CD14-positive monocyte (primary cell): ENCODE measurements around the gene SEC63. TPM values are rescaled to one million over a fixed set of nuclear protein-coding genes. Genes with fewer than 3 reads are reported as not detected.
"Not testable (repeated sequence)": the region's sequence is repeated elsewhere in the genome, so short reads cannot be mapped to it uniquely, and the experiment has no call there.

Experiments used
- DNase-seq, 3 donors: peaks; one replicate each; pipeline ENCODE4 v3.0.0-alpha.2; 2011 to 2022
- H2AFZ ChIP-seq: 2 replicates; pipeline ENCODE4 v1.6.0; 2012; ENCODE audit warnings: mild to moderate bottlenecking, low read depth, low read length, inconsistent platforms; ENCODE audit not compliant: insufficient read depth, poor library complexity, severe bottlenecking
- H3K27ac ChIP-seq, 2 donors: 1 replicate in 1 of 2; 2 replicates in 1 of 2; pipeline ENCODE4 v1.5.1; 2012 to 2013; ENCODE audit warnings: low read length in 2 of 2, control low read depth in 1 of 2, inconsistent platforms in 1 of 2, low read depth in 1 of 2, mild to moderate bottlenecking in 1 of 2
- H3K27me3 ChIP-seq, 2 donors: one replicate each; pipeline versions ENCODE4 v1.6.0 to v1.6.1; 2011 to 2013; ENCODE audit warnings: low read length in 2 of 2; ENCODE audit not compliant: control insufficient read depth in 2 of 2, insufficient read depth in 2 of 2
- H3K36me3 ChIP-seq, 2 donors: replicated peaks in 1 of 2; 1 replicate in 1 of 2; 2 replicates in 1 of 2; pipeline versions ENCODE4 v1.5.1 to v1.6.1; 2012 to 2013; ENCODE audit warnings: low read length in 2 of 2, control low read depth in 1 of 2, inconsistent platforms in 1 of 2, mild to moderate bottlenecking in 1 of 2; ENCODE audit not compliant: insufficient read depth in 2 of 2, control insufficient read depth in 1 of 2
- H3K4me1 ChIP-seq, 2 donors: 1 replicate in 1 of 2; 2 replicates in 1 of 2; pipeline versions ENCODE4 v1.5.1 to v1.6.1; 2012 to 2013; ENCODE audit warnings: low read length in 2 of 2, control low read depth in 1 of 2, inconsistent platforms in 1 of 2, mild to moderate bottlenecking in 1 of 2, moderate library complexity in 1 of 2; ENCODE audit not compliant: insufficient read depth in 2 of 2, control insufficient read depth in 1 of 2
- H3K4me2 ChIP-seq: replicated peaks from 2 replicates; pipeline ENCODE3; 2012; ENCODE audit warnings: low read length, moderate library complexity, mild to moderate bottlenecking; ENCODE audit not compliant: poor library complexity, severe bottlenecking; ENCODE audit errors: extremely low read depth
- H3K4me3 ChIP-seq, 3 experiments: fragments of 200-600 bp in 1 of 3; sonication (generic) in 1 of 3; replicated peaks in 1 of 3; 1 replicate in 2 of 3; 2 replicates in 1 of 3; pipeline ENCODE4 v1.5.1; 2011 to 2013; ENCODE audit warnings: low read length in 3 of 3, mild to moderate bottlenecking in 3 of 3, control low read depth in 2 of 3, low read depth in 2 of 3, inconsistent platforms in 1 of 3, moderate library complexity in 1 of 3
- H3K79me2 ChIP-seq: 2 replicates; pipeline ENCODE4 v1.6.0; 2012; ENCODE audit warnings: mild to moderate bottlenecking, control low read depth, inconsistent platforms, low read length, moderate library complexity; ENCODE audit not compliant: insufficient read depth
- H3K9ac ChIP-seq: 2 replicates; pipeline ENCODE4 v1.6.0; 2017; ENCODE audit warnings: low read length, mild to moderate bottlenecking; ENCODE audit not compliant: insufficient read depth, poor library complexity, severe bottlenecking
- H3K9me3 ChIP-seq, 2 donors: replicated peaks in 1 of 2; 1 replicate in 1 of 2; 2 replicates in 1 of 2; pipeline versions ENCODE4 v1.5.1 to v1.6.1; 2012 to 2013; ENCODE audit warnings: low read length in 2 of 2, control low read depth in 1 of 2; ENCODE audit not compliant: control insufficient read depth in 1 of 2, insufficient read depth in 1 of 2
- H4K20me1 ChIP-seq: 2 replicates; pipeline ENCODE4 v1.6.0; 2012; ENCODE audit warnings: mild to moderate bottlenecking, low read length, control low read depth, moderate library complexity; ENCODE audit not compliant: insufficient read depth
- H3K27ac Mint-ChIP-seq, 7 donors: one replicate each; pipeline ENCODE4 v1.8.0; 2020; ENCODE audit warnings: mild to moderate bottlenecking in 7 of 7, mixed read lengths in 7 of 7, moderate library complexity in 6 of 7, inconsistent platforms in 2 of 7
- H3K27me3 Mint-ChIP-seq, 3 donors: one replicate each; pipeline ENCODE4 v1.8.0; 2021 to 2022; ENCODE audit warnings: low read depth in 3 of 3, mild to moderate bottlenecking in 3 of 3, mixed read lengths in 3 of 3, moderate library complexity in 3 of 3, inconsistent platforms in 1 of 3
- H3K36me3 Mint-ChIP-seq, 2 donors: one replicate each; pipeline ENCODE4 v1.8.0; 2020; ENCODE audit warnings: mixed read lengths in 2 of 2, inconsistent platforms in 1 of 2, mild to moderate bottlenecking in 1 of 2
- H3K4me1 Mint-ChIP-seq: one replicate; pipeline ENCODE4 v1.8.0; 2020; ENCODE audit warnings: mild to moderate bottlenecking, mixed read lengths
- H3K4me3 Mint-ChIP-seq, 2 donors: one replicate each; pipeline ENCODE4 v1.8.0; 2020; ENCODE audit warnings: mild to moderate bottlenecking in 2 of 2, mixed read lengths in 2 of 2, moderate library complexity in 1 of 2
- H3K9me3 Mint-ChIP-seq, 7 donors: one replicate each; pipeline ENCODE4 v1.8.0; 2020 to 2022; ENCODE audit warnings: mixed read lengths in 7 of 7, mild to moderate bottlenecking in 6 of 7, moderate library complexity in 6 of 7, inconsistent platforms in 2 of 7
- WGBS: methylation state at CpG from one replicate; pipeline ENCODE4 v1.1.5; 2013; ENCODE audit warnings: missing lambda C conversion rate; ENCODE audit not compliant: insufficient coverage; 5-methylcytosine and 5-hydroxymethylcytosine counted together
- intact Hi-C, 2 donors: fragments of 100-400 bp; cut with micrococcal nuclease; formaldehyde crosslinking; loops; one replicate each; pipeline versions ENCODE4 v1.15.0 to v1.15.1; 2023
- polyA plus RNA-seq, 3 donors: library from polyadenylated mRNA; depleted of rRNA in 1 of 3; unstranded in 2 of 3; stranded (reverse) in 1 of 3; fragments of 300-500 nt in 2 of 3; fragments of >200 nt in 1 of 3; fragmentation: Illumina TruSeq in 2 of 3; gene quantifications; 1 replicate in 2 of 3; 2 replicates in 1 of 3; pipeline ENCODE4 v1.2.3, GENCODE V29; 2012 to 2021
- TF ChIP-seq, protein P1 (sequence below): fragments of 200-600 bp; IDR thresholded peaks from one replicate; pipeline ENCODE4 v1.8.0; 2022; ENCODE audit warnings: antibody characterized with exemption, mild to moderate bottlenecking

The SEC63 gene
- polyA plus RNA-seq, 3 donors, result 12.0 to 33.7 (median 12.7) TPM

DNA sequence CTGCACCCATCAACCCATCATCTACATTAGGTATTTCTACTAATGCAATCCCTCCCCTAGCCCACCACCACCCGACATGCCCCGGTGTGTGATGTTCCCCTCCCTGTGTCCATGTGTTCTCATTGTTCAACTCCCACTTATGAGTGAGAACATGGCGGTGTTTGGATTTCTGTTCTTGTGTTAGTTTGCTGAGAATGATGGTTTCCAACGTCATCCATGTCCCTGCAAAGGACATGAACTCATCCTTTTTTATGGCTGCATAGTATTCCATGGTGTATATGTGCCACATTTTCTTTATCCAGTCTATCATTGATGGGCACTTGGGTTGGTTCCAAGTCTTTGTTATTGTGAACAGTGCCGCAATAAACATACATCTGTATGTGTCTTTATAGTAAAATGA, 72.1 kb downstream of the SEC63 start:
- H3K79me2 ChIP-seq, H3K27me3 ChIP-seq, H3K4me1 Mint-ChIP-seq, H3K9me3 ChIP-seq, H3K9ac ChIP-seq, H3K27ac ChIP-seq, H3K27ac Mint-ChIP-seq, H3K4me3 Mint-ChIP-seq, DNase-seq, H4K20me1 ChIP-seq, H3K4me1 ChIP-seq, H2AFZ ChIP-seq, H3K27me3 Mint-ChIP-seq, H3K4me3 ChIP-seq, H3K4me2 ChIP-seq, intact Hi-C loops: not testable (repeated sequence)
- Mint-ChIP-seq H3K9me3 (peaks cover 2 to 15% (median 6%) of the 10 kb centered on the region in 7 donors), H3K36me3 (peaks cover 41 to 49% of the 10 kb centered on the region in 2 donors)
- H3K36me3 ChIP-seq, result peaks cover 33 to 58% of the 10 kb centered on the region in 2 donors
- WGBS, result no CpG with 5 or more reads among the region's 5 CpGs

DNA sequence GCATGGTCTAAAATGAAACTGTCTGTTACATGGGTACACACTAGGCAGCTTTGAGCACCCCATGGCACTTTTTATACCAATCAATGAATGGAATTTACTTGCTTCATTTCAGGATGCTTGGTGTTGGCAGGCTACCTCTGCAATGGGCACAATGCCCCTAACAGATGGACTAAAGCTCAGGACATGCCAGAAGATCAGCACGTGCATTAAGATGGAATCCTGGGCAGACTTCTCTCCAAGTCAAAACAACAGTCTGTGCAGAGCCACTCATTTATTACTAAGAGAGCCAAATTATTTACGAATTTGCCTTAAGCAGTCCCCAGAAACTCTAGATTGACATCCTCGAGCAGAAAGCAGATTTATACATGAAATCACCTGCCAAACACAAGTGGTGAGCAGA, 78.1 kb downstream of the SEC63 start:
- intact Hi-C loops, result no loop called here
- peaks cover 57 to 85% of the 10 kb centered on the region in 2 donors for H3K36me3 Mint-ChIP-seq
- H3K4me2 ChIP-seq, result no peak overlapping the region
- no peaks in the 10 kb centered on the region for H3K27me3 ChIP-seq
- H3K27me3 Mint-ChIP-seq, result peaks cover 0 to 1% (median 0%) of the 10 kb centered on the region in 3 donors
- H3K9me3 Mint-ChIP-seq, result no peaks in the 10 kb centered on the region
- no peak overlapping the region for H3K4me3 ChIP-seq
- H4K20me1 ChIP-seq, result no peaks in the 10 kb centered on the region
- peaks cover 5% of the 10 kb centered on the region for H3K4me1 Mint-ChIP-seq
- H3K9me3 ChIP-seq, result no peaks in the 10 kb centered on the region
- no peaks in the 10 kb centered on the region for H3K4me1 ChIP-seq
- H3K27ac Mint-ChIP-seq, result no peak overlapping the region
- DNase-seq, result no peak
- H3K27ac ChIP-seq, result no peak overlapping the region
- no peak overlapping the region for H3K9ac ChIP-seq
- no peak overlapping the region for H3K4me3 Mint-ChIP-seq
- peaks cover 77 to 97% of the 10 kb centered on the region in 2 donors for H3K36me3 ChIP-seq
- no peaks in the 10 kb centered on the region for H3K79me2 ChIP-seq
- TF ChIP-seq, protein P1, sequence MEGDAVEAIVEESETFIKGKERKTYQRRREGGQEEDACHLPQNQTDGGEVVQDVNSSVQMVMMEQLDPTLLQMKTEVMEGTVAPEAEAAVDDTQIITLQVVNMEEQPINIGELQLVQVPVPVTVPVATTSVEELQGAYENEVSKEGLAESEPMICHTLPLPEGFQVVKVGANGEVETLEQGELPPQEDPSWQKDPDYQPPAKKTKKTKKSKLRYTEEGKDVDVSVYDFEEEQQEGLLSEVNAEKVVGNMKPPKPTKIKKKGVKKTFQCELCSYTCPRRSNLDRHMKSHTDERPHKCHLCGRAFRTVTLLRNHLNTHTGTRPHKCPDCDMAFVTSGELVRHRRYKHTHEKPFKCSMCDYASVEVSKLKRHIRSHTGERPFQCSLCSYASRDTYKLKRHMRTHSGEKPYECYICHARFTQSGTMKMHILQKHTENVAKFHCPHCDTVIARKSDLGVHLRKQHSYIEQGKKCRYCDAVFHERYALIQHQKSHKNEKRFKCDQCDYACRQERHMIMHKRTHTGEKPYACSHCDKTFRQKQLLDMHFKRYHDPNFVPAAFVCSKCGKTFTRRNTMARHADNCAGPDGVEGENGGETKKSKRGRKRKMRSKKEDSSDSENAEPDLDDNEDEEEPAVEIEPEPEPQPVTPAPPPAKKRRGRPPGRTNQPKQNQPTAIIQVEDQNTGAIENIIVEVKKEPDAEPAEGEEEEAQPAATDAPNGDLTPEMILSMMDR, result no peak
- H2AFZ ChIP-seq, result no peak overlapping the region
- WGBS, result no CpG with 5 or more reads among the region's 3 CpGs
